Stromal cell of bone marrow (primary cell): Measurements from ENCODE around the gene GNRH2.
"Not testable (repeated sequence)": the region's sequence is repeated elsewhere in the genome, so short reads cannot be mapped to it uniquely, and the experiment has no call there.

Experiments
- DNase-seq: peaks from one replicate; pipeline ENCODE4 v3.0.0-alpha.2; 2012; ENCODE audit warnings: low read depth

Gene GNRH2

DNA sequence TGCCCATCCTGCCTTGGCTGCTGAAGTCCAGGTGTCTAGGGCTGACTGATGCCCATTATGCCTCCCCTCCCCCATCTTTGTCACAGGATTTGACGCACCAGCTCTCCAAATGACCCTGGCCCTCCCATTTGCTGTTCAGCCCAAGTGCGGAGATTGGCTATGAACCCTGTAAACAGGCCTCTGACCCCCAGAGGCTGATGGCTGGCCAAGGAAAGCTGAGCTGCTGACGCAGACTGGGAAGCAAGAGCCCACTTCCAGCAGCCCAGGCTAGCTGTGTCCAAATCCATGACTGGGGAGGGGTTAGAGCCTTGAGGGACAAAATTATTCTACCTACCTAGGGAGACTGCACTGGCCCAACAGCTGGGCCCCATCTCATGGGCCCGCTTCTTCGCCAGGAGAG lies 797 bp upstream of the GNRH2 start:
- DNase-seq = no peak

DNA sequence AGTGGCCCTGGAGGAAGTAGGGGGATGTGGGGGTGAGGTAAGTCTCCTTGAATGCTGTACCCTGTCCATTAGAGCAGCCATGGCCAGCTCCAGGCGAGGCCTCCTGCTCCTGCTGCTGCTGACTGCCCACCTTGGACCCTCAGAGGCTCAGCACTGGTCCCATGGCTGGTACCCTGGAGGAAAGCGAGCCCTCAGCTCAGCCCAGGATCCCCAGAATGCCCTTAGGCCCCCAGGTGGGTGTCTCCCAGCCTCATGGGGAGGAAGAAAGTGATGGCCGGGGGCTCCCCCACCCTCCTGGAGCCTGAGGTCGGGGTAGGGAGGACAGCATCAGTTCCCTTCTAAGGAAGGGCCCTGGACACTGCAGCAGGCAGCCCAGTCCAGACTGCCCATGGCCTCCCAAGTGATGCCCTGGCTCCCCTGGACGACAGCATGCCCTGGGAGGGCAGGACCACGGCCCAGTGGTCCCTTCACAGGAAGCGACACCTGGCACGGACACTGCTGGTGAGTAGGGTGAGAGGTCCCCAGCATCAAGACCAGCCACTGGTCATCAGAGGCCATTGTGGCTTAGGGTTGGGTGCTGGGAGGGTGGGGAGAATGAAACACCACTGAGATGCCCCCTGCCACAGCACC lies 1.0 kb downstream of the GNRH2 start:
- no peak for DNase-seq

GRCh38 chr20:3045042-3045815 lies 1.8 kb downstream of the GNRH2 start:
- DNase-seq = peak; percentile 75

DNA sequence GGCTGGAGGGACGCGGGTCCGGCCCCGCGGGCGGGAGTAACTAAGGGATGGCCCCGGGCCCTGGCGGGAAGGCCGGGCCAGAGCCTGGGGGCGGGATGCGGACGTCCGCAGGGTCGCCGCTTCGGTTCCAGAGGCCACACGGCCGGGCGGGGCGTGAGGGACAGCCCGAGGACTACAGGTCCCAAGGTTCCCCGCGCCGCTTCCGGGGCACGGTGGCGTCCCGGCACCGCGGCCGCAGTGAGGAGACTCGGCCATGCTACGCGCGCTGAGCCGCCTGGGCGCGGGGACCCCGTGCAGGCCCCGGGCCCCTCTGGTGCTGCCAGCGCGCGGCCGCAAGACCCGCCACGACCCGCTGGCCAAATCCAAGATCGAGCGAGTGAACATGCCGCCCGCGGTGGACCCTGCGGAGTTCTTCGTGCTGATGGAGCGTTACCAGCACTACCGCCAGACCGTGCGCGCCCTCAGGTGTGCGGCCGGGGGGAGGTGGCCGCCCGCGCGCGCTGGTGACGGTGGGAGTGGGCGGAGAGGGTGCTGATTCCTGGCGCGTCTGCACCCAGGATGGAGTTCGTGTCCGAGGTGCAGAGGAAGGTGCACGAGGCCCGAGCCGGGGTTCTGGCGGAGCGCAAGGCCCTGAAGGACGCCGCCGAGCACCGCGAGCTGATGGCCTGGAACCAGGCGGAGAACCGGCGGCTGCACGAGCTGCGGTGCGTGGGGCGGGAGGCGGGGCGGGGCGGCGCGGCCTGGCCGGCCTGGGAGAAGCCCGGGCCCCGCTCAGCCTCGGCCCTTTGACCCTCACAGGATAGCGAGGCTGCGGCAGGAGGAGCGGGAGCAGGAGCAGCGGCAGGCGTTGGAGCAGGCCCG lies 2.6 kb downstream of the GNRH2 start, which contains the start of gene MRPS26:
Gene MRPS26, plus strand, starts transcription at position 237 of the 861 bp plus-strand sequence. Its CDS starts 17 bp downstream, at position 254.
- DNase-seq = peak; percentile 76

GRCh38 chr20:3046677-3047462 lies 3.4 kb downstream of the GNRH2 start:
- DNase-seq = no peak

DNA sequence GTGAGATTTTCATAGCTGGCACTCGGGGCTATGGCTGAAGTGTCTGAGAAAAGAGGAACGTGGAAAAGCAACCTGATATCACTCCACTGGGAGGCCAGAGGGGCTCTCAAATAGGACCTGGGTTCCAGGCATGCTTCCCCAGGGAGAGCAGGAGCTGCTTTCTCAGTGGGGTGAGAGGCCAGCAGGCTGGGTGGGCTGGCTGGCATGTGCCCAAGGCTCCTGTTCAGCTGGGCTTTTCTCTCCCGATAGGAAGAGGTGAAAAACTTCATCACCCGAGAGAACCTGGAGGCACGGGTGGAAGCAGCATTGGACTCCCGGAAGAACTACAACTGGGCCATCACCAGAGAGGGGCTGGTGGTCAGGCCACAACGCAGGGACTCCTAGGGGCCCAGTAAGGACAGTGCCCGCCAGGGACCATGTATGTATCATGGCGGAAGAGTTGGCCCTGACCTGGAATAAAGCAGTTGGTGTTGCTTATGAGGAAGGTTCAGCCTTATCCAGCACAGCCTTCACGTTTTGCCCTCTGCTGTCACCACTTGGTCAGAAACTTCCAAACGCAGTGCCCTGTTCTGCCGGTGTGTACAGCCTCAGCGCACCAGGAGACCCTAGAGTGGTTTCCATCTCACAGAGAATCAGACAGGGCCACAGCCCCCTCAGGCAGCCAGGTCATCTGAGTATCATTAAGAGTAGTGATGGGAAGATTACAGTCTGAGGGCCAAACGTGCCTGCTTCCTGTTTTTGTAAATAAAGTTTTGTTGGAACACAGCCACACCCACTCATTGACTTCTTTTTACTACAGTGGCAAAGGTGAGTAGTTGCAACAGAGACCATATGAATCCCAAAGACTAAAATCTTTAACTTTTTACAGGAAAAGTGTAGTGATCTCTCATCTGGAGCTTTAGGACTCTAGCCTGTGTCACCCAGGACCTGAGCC lies 4.3 kb downstream of the GNRH2 start:
- DNase-seq = no peak

GRCh38 chr20:3051385-3052019 lies 8.1 kb downstream of the GNRH2 start:
- DNase-seq = no peak

- DNase-seq = no peak
These were observed 16.1 kb downstream of the GNRH2 start for GRCh38 chr20:3059489-3059888.

GRCh38 chr20:3064119-3064518 lies 20.7 kb downstream of the GNRH2 start:
- not testable (repeated sequence) for DNase-seq

DNA sequence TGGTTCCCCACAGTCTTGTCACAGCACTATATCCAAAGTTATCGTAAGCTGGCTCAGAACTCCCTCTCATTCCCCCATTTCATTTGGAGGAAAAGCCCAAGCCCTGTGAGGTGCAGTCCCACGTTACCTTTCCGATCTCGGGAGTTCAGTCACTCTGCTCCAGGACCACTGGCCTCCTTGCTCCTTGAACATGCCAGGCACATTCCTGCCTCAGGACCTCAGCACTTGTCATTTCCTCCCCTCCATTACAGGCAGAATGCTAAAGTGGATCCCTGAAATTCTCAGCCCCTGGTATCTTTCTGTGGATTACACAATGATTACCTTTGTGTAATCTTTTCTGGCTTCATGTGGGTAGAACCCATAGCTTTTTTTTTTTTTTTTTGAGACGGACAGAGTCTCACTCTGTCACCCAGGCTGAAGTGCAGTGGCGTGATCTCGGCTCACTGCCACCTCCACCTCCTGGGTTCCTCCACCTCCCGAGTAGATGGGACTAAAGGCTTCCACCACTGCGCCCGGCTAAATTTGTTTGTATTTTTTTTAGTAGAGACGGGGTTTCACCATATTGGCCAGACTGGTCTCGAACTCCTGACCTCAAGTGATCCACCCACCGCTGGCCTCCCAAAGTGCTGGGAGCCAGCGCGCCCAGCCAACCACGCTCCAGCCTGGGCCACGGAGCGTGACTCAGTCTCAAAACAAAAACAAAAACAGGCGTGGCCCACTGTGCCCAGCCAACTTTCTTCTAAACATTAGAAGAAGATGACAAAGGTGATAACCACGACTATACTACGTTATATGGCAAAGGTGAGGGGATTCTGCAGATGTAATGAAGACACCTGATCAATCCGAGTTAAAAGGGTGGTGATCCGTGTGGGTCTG lies 24.0 kb downstream of the GNRH2 start:
- no peak for DNase-seq

DNA sequence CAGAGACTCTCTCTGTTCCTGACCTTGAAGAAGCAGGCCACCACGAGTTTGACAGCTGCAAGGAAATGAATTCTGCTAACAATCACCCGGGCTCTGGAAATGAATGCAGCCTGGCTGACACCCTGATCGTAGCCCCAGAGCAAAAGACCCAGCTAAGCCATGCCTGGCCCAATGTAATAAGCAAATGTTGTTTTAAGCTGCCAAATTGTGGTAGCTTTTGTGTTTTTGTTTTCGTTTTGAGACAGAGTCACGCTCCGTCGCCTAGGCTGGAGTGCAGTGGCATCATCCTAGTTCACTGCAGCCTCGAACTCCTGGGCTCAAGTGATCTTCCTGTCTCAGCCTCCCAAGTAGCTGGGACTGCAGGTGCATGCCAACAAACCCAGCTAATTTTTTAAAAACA lies 24.7 kb downstream of the GNRH2 start:
- DNase-seq = no peak

DNA sequence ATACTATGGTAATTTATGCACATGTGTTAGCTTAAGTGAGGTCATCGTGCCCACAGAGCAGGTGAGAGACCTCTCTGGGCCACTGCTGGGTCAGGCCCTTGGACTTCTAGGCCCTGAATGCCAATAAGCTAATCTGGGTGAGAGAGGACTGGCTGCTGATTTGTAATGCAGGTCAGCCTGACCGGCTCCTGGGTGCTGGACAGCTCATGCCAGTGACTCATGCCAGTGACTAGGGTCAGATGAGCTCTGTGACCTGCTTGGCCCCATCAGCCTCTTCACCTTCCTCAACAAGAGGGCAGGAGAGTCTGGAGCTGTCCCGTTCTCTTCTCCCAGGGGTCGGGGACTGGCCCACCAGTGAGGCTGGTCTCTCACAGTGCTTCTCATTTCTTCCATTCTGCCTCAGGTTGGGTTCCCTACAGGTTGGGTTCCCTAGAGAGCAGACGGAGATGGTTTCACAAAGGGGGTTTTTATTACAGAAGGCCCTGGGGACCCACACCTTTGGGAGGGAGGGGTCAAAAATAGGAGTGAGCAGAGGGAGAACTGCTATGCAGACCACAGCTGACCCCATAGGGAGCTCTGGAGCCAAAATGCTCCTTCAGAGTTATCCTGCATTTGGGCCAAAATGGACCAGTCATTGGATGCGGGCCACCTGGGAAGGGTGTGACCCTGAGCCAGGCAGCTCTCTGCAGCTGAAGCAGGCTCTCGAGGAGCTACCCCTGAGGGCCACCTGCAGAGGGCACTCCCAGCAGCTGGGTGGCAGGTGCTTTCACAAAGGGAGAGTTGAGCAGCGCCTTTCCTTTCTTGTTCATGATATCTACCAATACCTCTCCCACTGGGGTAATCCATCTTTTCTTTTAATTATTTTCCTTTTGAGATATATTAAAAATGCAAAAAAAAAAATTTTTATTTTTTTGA lies 25.8 kb downstream of the GNRH2 start:
- DNase-seq = peak; percentile 13

DNA sequence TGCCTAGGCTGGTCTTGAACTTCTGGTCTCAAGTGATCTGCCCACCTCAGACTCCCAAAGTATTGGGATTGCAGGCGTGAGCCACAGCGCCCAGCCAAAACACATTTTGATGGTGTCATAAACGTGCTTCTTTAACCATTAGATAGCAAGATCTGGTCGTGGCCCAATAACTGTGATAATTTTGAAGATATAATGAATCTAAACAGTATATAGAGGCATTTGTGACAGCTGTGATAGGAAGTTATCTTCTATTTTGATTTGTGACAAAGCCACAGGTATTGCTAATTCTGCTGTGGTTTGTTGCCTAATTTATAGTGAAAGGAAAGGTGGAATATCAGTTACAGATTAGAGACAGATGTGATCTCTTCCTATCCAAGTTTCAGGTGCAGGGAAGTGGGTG lies 27.3 kb downstream of the GNRH2 start:
- no peak for DNase-seq

DNA sequence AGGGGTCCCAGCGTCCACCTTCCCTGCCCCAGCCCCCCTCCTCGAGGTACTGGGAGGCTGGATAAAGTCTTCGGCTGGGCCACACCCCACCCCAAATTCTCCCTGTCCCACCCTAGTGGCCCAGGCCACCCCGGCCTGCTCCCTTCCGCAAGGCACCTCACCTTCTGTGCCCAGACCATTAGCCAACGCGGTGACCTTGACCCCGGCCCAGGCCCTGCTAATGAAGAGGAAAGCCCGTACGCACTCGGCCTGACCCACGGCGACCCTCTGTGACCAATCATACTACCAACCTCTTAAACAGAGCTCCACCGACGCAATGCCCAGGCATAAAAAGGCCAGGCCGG lies 27.8 kb downstream of the GNRH2 start:
- DNase-seq = no peak

DNA sequence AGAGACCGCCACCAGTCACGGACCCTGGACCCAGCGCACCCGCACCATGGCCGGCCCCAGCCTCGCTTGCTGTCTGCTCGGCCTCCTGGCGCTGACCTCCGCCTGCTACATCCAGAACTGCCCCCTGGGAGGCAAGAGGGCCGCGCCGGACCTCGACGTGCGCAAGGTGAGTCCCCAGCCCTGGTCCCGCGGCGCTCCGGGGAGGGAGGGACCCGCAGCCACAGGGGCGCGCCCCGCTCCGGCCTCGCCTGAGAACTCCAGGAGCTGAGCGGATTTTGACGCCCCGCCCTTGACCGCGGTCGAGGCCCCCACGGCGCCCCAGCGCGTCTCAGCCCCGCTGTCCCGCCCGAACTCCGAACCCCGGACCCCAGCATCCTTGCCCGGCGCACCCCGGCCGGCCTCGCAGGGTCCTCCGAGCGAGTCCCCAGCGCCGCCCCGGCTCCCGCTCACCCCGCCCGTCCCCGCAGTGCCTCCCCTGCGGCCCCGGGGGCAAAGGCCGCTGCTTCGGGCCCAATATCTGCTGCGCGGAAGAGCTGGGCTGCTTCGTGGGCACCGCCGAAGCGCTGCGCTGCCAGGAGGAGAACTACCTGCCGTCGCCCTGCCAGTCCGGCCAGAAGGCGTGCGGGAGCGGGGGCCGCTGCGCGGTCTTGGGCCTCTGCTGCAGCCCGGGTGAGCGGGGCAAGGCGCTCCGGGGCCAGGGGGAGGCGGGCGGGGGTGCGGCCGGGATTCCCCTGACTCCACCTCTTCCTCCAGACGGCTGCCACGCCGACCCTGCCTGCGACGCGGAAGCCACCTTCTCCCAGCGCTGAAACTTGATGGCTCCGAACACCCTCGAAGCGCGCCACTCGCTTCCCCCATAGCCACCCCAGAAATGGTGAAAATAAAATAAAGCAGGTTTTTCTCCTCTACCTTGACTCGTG lies 28.4 kb downstream of the GNRH2 start, which contains the start of gene OXT:
Gene OXT, plus strand, starts transcription at position 11 of the 920 bp plus-strand sequence. Its CDS starts 36 bp downstream, at position 47.
- DNase-seq = no peak

DNA sequence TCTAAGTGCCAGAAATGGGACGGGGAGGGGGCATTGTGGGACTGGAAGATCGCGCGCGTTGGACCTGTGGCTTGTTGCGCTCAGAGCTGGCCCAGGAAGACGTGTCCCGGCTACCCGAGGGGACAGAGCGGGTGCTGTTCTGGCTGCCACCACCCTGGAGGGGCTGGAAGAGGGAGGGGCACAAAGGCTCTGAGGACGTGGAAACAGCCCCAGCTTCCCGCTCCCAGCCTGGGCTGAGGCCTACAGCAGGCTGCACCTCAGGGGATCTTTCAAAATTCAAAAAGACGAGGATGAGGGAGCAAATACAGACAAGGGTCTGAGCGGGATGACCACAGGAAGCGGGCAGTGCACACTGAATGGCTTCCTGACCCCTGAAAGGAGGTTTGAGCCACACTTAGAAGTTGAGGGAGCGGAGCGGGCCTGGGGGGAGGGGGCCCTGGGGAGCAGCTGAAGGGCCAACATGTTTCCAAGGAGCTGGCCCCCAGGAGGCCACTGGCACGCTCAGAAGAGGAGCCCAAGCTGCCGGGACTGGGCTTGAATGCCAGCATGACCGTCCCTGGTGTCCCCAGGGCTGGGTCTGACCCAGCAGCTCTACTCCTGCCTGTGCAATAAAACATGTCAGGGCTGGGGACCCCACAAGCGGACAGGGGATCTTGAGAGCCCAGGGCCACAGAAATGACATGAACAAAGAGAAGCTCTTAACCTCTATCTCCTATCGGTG lies 29.3 kb downstream of the GNRH2 start:
- DNase-seq = no peak
